GM12873 (cell line): ENCODE results near the gene CLCC1.

Experiments
- CTCF ChIP-seq: IDR thresholded peaks from 2 replicates; pipeline ENCODE4 v1.5.1; 2012; ENCODE audit warnings: low read depth, mild to moderate bottlenecking, moderate library complexity, low read length, control low read depth; ENCODE audit not compliant: insufficient read depth; ENCODE audit errors: missing control alignments

CLCC1 gene

GRCh38 chr1:108949044-108949443 is 14.2 kb downstream of the CLCC1 start:
- TF ChIP-seq CTCF = no peak

- TF ChIP-seq CTCF = no peak
These were observed 15.3 kb downstream of the CLCC1 start for GRCh38 chr1:108947871-108948525.

- no peak for TF ChIP-seq CTCF
These were observed 27.1 kb downstream of the CLCC1 start for GRCh38 chr1:108936170-108936569.

GRCh38 chr1:108933944-108934343 is 29.3 kb downstream of the CLCC1 start:
- TF ChIP-seq CTCF = no peak

- TF ChIP-seq CTCF = no peak
These were observed 37.4 kb downstream of the CLCC1 start for GRCh38 chr1:108925920-108926319.

GRCh38 chr1:108916788-108917187 is 46.5 kb downstream of the CLCC1 start:
- TF ChIP-seq CTCF = no peak
